Measurements from ENCODE around the gene LAMTOR4.

Gene LAMTOR4

GRCh38 chr7:100148559-100149328 is at the start of gene LAMTOR4:
Gene LAMTOR4 (plus strand): TSS chr7:100148918. CDS start chr7:100148973, 55 bp downstream.
- DNase-seq, result peak; percentile 86

- no peak for DNase-seq
Observed at GRCh38 chr7:100099452-100099851, 49.3 kb upstream of the LAMTOR4 start.

DNA sequence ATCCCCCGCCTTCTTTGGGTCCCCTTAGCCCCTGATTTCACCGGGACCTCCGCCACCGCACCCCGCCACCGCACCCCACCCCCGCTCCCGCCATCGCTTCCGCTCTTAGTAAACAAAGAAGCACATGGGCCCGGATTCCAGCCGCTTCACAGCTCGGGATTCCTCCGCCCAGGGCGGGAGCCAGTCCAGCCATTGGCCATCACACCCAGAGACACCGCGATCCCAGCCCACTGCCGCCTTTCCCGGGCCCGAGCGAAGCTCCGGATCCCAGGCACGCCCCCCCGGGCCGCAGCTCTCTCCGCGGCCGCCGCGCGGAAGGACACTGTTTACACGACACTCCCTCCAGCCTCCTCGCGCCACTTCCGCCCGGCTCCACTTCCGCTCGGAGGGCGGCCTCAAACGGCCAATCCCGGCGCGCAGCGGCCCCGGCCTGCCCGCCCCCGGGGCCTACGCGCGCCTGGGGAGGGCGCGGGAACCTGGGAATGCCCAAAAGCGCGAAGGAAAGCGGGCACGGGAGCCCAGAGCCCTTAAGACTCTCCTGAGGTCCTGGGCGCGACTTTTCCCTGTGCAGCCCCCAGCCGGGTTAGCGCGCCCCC is 48.2 kb upstream of the LAMTOR4 start:
- DNase-seq, result peak; percentile 81

- peak; percentile 90 for DNase-seq
Observed at GRCh38 chr7:100101016-100101862, 47.5 kb upstream of the LAMTOR4 start, which contains the start of the genes AP4M1 and MCM7. Gene AP4M1 (plus strand): TSS chr7:100101643. CDS start chr7:100101715, 72 bp downstream. Gene MCM7 (minus strand): TSS chr7:100101397. CDS start chr7:100101294, 103 bp downstream.

DNA sequence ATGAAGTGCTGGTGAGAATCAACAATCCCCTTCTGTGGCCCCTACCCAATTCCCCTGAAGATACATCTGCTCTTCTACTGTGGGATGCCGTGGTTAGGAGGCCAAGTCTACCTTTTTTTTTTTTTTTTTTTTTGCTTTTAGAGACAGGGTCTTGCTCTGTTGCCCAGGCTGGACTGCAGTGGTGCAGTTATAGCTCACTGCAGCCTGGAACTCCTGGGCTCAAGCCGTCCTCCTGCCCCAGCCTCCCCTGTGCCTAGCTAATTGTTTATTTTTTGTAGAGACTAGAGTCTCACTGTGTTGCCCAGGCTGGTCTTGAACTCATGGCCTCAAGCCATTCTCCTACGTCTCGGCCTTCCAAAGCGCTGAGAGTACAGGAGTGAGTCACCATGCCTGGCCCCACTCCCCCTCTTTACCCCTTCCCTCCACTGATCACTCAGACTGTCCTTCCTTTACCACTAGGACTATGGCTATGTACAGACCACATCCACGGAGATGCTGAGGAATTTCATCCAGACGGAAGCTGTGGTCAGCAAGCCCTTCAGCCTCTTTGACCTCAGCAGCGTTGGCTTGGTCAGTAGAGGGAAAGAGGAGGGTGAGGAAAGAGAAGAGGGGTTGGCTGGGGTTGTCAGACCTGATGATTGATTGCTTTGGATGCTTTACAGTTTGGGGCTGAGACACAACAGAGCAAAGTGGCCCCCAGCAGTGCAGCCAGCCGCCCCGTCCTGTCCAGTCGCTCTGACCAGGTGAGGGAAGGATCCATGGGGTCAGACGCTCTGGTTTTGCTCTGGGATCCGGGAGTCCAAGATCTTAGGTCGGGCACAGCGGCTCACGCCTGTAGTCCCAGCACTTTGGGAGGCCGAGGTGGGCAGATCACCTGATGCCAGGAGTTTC is 45.5 kb upstream of the LAMTOR4 start:
- no peak for DNase-seq

DNA sequence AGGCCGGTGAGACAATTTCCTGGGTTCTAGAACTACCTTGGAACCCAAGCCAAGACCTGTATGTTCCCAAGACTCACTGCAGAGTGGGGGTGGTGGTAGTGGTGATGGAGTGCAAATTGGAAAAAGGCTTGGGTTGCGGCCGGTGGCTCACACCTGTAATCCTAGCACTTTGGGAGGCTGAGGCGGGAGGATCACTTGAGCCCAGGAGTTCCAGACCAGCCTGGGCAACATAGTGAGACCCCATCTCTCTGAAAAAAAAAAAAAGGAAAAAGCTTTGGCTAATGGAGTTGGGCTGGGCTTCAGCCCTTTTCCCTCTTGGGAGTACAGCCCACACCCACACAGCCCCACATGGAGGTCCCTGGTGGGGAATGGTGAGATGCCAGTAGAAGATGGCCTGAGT is 43.2 kb upstream of the LAMTOR4 start:
- DNase-seq, result no peak

DNA sequence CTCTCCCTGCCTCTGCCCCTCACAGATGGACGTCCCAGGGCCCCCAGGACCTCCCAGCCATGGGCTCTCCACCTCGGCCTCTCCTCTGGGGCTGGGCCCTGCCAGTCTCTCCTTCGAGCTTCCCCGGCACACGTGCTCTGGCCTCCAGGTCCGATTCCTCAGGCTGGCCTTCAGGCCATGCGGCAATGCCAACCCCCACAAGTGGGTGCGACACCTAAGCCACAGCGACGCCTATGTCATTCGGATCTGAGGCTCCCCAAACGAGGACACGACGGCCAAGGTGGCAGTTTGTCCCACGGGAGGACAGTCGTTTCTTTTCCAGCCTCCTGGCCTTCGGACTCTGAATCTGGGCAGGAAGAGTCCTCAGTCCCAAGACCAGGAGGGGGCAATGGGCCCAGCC is 42.1 kb upstream of the LAMTOR4 start:
- no peak for DNase-seq

DNA sequence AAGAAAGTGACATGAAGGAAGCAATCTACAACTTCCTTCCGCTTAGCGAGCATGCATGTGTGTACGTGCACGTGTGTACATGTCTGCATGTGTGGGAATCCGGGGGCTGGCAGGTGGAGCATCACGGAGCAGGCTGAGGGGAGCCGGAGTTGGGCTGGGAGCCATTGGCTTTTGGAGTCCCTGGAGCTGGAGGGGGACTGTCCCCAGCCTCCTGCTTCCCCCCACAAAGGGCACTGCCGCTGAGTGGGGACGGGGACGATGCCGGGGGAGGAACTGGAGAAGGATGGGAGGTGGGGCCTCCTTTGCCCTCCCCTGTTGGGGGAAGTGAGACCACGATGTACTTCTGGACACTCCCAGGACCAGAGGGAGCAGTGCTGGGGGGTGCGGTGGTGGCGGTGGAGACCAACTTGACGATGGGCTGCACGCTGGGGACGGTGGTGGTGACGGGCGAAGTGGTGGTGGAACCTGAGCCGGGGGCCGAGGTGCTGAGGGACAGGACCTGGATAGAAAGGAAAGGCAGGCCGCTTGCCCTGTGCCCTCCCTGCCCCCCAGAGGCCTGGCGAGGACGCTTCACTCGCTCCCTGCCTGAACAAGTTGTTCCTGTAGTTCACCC is 41.5 kb upstream of the LAMTOR4 start:
- DNase-seq, result no peak

DNA sequence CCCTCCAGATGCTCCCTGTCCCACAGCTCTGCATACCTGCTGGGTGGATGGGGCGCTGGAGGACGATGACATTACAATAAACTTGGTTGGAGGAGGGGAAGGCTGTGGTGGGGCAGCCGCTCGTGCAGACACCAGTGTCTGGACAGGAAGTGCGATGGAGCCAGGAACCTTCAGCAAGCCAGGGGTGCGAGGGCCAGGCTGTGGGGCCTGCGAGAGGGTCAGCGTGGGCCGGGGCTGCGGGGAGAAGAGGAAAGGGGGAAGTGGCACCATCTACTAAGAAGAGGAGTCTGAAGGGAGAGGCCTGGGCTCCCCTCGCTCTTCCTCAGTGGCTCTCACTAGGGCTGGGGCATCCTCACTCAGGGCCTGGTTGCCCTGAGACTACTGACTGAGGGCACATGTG is 40.8 kb upstream of the LAMTOR4 start:
- DNase-seq, result no peak

- DNase-seq, result no peak
Observed at GRCh38 chr7:100109521-100110163, 39.1 kb upstream of the LAMTOR4 start.

GRCh38 chr7:100111156-100111555 is 37.6 kb upstream of the LAMTOR4 start:
- no peak for DNase-seq

DNA sequence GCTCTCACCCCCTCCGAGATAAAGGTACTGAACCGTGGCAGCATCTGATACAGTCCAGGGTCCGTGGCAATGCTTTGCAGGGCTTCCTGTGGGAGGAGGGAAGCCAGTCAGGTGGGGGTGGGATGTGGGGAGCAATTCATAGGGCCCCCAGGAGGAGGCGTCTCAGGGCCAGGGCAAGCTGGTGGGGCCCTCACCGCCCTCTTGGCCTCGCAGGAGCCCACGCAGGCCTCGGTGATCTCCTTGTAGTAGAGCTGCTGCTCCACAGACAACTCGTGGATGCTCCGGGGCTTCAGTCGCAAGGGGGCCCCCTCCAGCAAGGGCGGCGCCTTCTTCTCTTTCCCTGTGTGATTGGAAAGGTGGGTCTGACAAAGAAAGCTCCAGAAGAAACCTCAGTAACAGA is 36.8 kb upstream of the LAMTOR4 start:
- DNase-seq, result no peak

- no peak for DNase-seq
Observed at GRCh38 chr7:100115026-100115425, 33.7 kb upstream of the LAMTOR4 start.

DNA sequence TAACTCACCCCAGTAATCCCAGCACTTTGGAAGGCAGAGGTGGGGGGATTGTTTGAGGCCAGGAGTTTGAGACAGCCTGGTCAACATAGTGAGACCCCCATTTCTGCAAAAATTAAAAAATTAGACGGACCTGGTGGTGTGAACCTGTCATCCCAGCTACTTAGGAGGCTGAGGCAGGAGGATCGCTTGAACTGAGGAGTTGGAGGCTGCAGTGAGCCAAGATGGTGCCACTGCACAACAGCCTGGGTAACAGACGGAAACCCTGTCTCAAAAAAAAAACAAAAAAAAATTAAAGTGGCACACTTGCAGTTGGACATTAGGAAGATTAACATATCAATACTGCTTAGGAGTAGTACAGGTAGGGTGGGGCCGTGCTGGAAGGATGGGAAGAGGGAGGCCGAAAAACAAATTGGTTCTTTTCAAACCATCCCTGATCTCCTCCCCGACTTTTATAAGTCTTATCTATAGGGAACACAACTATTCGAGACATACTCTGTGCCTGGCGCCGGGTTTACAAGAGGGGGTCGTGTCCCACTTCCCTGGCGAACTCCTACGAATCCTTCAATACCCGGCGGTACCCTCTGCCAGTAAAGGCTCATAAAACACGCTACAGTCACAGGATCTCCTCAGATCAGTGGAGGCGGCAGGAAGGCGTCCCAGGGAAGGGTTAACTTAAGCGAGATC is 30.2 kb upstream of the LAMTOR4 start:
- no peak for DNase-seq

GRCh38 chr7:100119072-100119969 is 29.4 kb upstream of the LAMTOR4 start, which contains the start of the genes CNPY4 and TAF6:
Gene CNPY4 (plus strand): TSS chr7:100119634. CDS start chr7:100119745, 111 bp downstream.
Gene TAF6 (minus strand): TSS chr7:100119358. CDS start chr7:100114209, 5,149 bp downstream.
- peak; percentile 86 for DNase-seq

- DNase-seq, result peak; percentile 59
Observed at GRCh38 chr7:100119970-100120732, 28.6 kb upstream of the LAMTOR4 start.

- no peak for DNase-seq
Observed at GRCh38 chr7:100120733-100121036, 28.0 kb upstream of the LAMTOR4 start.

- DNase-seq, result no peak
Observed at GRCh38 chr7:100122067-100122466, 26.7 kb upstream of the LAMTOR4 start.

DNA sequence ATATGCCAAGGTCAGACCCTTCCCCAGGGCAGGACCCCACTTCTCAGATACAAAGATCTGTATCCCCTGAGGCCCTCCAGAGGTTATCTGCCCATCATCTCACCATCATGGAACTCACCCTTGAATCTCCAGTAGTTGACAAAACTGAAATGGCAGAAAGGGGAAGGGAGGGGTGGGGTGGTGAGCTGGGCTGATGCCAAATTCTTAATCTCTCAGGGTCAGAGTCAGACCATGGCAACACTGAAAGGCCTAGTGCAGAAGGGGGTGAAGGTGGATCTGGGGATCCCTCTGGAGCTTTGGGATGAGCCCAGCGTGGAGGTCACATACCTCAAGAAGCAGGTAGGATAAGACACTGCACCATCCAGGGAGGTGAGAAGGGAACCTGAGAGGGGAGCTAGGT is 26.1 kb upstream of the LAMTOR4 start:
- DNase-seq, result no peak
